HG03521 (cell line): ENCODE data around the gene MARCHF10.

Experiments
- ATAC-seq: cut with Tn5 transposase; IDR thresholded peaks from one replicate; pipeline ENCODE4 v1.9.1; 2021; ENCODE audit warnings: mild to moderate bottlenecking, moderate library complexity; ENCODE audit not compliant: unreplicated experiment

The MARCHF10 gene

GRCh38 chr17:62681061-62681938, 126.8 kb downstream of the MARCHF10 start:
- ATAC-seq = no peak

- no peak for ATAC-seq
Observed at GRCh38 chr17:62680541-62681052, 127.5 kb downstream of the MARCHF10 start.

GRCh38 chr17:62679866-62680377, 128.2 kb downstream of the MARCHF10 start:
- no peak for ATAC-seq

- ATAC-seq = no peak
Observed at GRCh38 chr17:62678214-62678919, 129.7 kb downstream of the MARCHF10 start.

- no peak for ATAC-seq
Observed at GRCh38 chr17:62676952-62677596, 131.0 kb downstream of the MARCHF10 start.

- ATAC-seq = no peak
Observed at GRCh38 chr17:62676231-62676943, 131.7 kb downstream of the MARCHF10 start.

- ATAC-seq = no peak
Observed at GRCh38 chr17:62675701-62676100, 132.4 kb downstream of the MARCHF10 start.

- ATAC-seq = no peak
Observed at GRCh38 chr17:62675260-62675659, 132.9 kb downstream of the MARCHF10 start.

- ATAC-seq = no peak
Observed at GRCh38 chr17:62674841-62675240, 133.3 kb downstream of the MARCHF10 start.

GRCh38 chr17:62674363-62674739, 133.8 kb downstream of the MARCHF10 start:
- ATAC-seq = no peak

GRCh38 chr17:62673614-62674362, 134.3 kb downstream of the MARCHF10 start:
- no peak for ATAC-seq

GRCh38 chr17:62672957-62673356, 135.2 kb downstream of the MARCHF10 start:
- no peak for ATAC-seq

- no peak for ATAC-seq
Observed at GRCh38 chr17:62671553-62671952, 136.6 kb downstream of the MARCHF10 start.

- ATAC-seq = no peak
Observed at GRCh38 chr17:62670202-62670821, 137.8 kb downstream of the MARCHF10 start.

- no peak for ATAC-seq
Observed at GRCh38 chr17:62668091-62668804, 139.9 kb downstream of the MARCHF10 start.

GRCh38 chr17:62666801-62667591, 141.1 kb downstream of the MARCHF10 start:
- ATAC-seq = no peak

- no peak for ATAC-seq
Observed at GRCh38 chr17:62666061-62666800, 141.9 kb downstream of the MARCHF10 start.
